ENCODE measurements around the gene SHLD2.
"Not testable (repeated sequence)": the region's sequence is repeated elsewhere in the genome, so short reads cannot be mapped to it uniquely, and the experiment has no call there.

SHLD2 gene

DNA sequence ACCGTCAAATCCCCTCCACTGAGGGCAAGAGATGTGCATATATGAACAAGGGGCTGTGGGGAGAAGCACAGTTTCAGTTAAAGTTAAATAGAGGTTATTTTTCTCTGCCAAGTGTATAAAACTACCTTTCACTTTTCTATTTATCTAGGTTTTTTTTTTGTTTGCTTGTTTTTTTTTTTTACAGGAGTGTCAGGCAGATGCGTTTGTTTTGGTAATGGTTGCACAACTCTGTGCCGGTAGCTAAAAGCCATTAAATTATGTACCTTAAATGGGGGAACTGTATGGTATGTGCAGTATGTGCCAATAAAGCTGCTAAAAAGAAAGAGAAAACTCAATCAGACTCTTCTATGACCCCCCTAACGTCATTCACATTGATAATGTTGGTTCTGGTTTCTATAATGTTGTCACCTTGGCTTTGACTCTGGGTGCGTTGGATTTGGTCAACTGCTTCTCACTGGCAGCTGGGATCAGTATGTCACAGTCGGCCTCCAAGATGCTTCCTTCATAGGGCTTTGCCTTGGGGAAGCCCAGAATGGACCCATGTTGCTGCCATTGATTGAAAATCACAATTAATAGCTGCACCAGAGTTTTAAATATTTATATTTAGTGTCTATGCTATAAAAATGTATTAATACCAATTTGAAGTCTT, 34.6 kb upstream of the SHLD2 start:
- Histone ChIP-seq H3K4me3 (no peak overlapping the region), H3K27ac (no peak overlapping the region), H3K4me1 (no peaks in the 10 kb centered on the region), H3K9ac (no peak overlapping the region), H3K4me2 (no peak overlapping the region), H3K36me3 (peaks cover 97% of the 10 kb centered on the region), H4K20me1 (0 out of 2 replicates have a peak, but pooled peaks cover 1% of the 10 kb centered on the region), H3K27me3 (no peaks in the 10 kb centered on the region), H3K9me3 (no peaks in the 10 kb centered on the region)
- TF ChIP-seq Cebpa-rat (IDR thresholded peaks at IDR 0.05): no peak

DNA sequence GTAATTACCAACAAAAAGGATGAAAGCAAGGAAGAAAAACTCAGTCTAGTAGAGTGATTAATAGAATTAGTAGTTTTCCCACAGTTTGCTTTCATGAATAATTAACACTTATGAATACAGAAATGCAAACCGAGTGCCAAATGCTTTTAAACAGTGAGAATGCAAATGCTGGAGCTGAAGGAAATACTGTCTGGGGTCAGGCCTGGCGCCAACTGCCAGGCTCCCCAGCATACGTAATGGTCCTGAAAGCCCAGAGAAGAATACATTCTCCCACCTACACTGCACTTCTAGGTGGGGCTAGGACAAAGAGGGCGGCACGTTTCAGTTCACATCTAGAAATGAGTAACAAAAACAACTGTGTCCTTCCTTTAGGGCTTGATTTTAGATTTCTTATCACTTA, 30.4 kb upstream of the SHLD2 start:
- Histone ChIP-seq H3K27me3 (no peaks in the 10 kb centered on the region), H3K4me1 (no peaks in the 10 kb centered on the region), H3K36me3 (peaks cover 98% of the 10 kb centered on the region), H4K20me1 (no peaks in the 10 kb centered on the region; the same call in none of the 2 replicates), H3K9ac (no peak overlapping the region), H3K9me3 (no peaks in the 10 kb centered on the region), H3K4me2 (no peak overlapping the region), H3K4me3 (no peak overlapping the region), H3K27ac (no peak overlapping the region)
- TF ChIP-seq Cebpa-rat (IDR thresholded peaks at IDR 0.05): no peak

GRCh38 chr10:87066178-87066577, 28.8 kb upstream of the SHLD2 start:
- Histone ChIP-seq H3K36me3 (peaks cover 98% of the 10 kb centered on the region), H3K27ac (no peak overlapping the region), H3K4me3 (no peak overlapping the region), H3K9me3 (no peaks in the 10 kb centered on the region), H3K9ac (no peak overlapping the region), H3K4me2 (no peak overlapping the region), H3K27me3 (no peaks in the 10 kb centered on the region), H4K20me1 (no peaks in the 10 kb centered on the region; the same call in none of the 2 replicates), H3K4me1 (no peaks in the 10 kb centered on the region)
- no peak for TF ChIP-seq Cebpa-rat (IDR thresholded peaks at IDR 0.05)

DNA sequence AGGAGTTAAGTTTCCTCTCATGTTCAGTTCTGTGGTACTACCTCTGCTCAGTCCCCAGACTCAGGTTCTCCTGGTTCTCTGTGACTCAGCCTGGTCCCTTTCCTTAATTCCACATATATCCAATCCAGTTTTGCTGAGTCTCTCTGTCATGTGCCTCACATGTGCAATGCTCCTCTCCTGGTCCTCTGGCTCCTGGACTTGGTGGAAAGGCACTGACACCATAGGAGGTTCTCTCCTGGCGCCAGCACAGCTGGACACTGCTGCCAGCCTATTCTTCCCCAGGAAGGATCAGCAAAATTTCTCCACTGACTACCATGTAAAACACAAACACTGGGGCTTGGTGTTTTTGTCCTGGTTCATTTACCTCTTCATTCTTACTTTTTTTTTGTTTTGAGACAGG, 28.1 kb upstream of the SHLD2 start:
- no peak overlapping the region for H3K27ac ChIP-seq
- no peaks in the 10 kb centered on the region for H3K4me1 ChIP-seq
- no peaks in the 10 kb centered on the region for H3K9me3 ChIP-seq
- H3K36me3 ChIP-seq: peaks cover 98% of the 10 kb centered on the region
- H3K9ac ChIP-seq: no peak overlapping the region
- no peak overlapping the region for H3K4me2 ChIP-seq
- TF ChIP-seq Cebpa-rat (IDR thresholded peaks at IDR 0.05): no peak
- H4K20me1 ChIP-seq: no peaks in the 10 kb centered on the region; the same call in none of the 2 replicates
- H3K27me3 ChIP-seq: no peaks in the 10 kb centered on the region
- H3K4me3 ChIP-seq: no peak overlapping the region

DNA sequence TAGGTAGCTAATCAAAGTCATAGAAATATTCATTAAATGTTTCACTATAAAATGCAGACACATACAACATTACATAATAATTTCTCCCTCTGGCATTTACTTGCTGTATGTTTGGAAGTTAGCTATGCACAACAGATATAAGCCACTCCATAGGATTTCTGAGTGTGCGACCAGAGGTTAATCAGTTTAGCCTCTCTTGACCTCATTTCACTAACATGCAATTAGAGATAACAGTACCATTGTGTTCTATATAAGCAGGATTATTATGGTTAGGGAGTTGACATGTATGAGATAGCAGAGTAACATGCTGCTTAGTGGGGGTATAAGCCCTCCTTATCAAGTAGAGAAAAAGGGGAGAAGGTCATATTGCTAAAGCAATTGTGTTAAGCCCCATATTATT, 26.7 kb upstream of the SHLD2 start:
- no peaks in the 10 kb centered on the region for H3K9me3 ChIP-seq
- H4K20me1 ChIP-seq: no peaks in the 10 kb centered on the region; the same call in none of the 2 replicates
- TF ChIP-seq Cebpa-rat (IDR thresholded peaks at IDR 0.05): no peak
- peaks cover 100% of the 10 kb centered on the region for H3K36me3 ChIP-seq
- no peaks in the 10 kb centered on the region for H3K27me3 ChIP-seq
- no peak overlapping the region for H3K9ac ChIP-seq
- H3K4me2 ChIP-seq: no peak overlapping the region
- H3K27ac ChIP-seq: no peak overlapping the region
- H3K4me3 ChIP-seq: no peak overlapping the region
- no peaks in the 10 kb centered on the region for H3K4me1 ChIP-seq

DNA sequence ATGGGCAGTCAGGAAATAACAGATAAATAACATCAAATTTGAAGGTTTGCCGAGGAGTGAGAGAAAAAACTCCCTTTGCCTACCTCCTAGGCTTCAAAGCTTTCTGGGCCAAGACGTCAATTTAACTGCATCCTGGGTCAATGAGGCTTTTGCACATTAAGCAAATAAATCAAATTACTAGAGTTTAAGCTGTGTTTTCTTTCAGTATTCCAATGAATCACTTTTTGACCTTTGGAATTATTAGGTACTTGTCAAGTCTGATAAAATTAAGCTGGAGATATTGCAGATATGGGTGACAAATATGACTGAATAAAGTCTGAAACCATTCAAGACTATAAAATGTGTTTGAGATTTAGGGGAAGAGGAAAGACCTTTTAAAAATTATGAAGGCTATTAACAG, 22.6 kb upstream of the SHLD2 start:
- H3K9ac ChIP-seq: no peak overlapping the region
- no peaks in the 10 kb centered on the region for H3K4me1 ChIP-seq
- H3K9me3 ChIP-seq: no peaks in the 10 kb centered on the region
- no peak overlapping the region for H3K4me3 ChIP-seq
- TF ChIP-seq Cebpa-rat (IDR thresholded peaks at IDR 0.05): no peak
- H4K20me1 ChIP-seq: peaks cover 18% of the 10 kb centered on the region
- no peak overlapping the region for H3K27ac ChIP-seq
- no peaks in the 10 kb centered on the region for H3K27me3 ChIP-seq
- no peak overlapping the region for H3K4me2 ChIP-seq
- peaks cover 85% of the 10 kb centered on the region for H3K36me3 ChIP-seq

GRCh38 chr10:87076421-87076820, 18.6 kb upstream of the SHLD2 start:
- H3K4me3 ChIP-seq: not testable (repeated sequence)

DNA sequence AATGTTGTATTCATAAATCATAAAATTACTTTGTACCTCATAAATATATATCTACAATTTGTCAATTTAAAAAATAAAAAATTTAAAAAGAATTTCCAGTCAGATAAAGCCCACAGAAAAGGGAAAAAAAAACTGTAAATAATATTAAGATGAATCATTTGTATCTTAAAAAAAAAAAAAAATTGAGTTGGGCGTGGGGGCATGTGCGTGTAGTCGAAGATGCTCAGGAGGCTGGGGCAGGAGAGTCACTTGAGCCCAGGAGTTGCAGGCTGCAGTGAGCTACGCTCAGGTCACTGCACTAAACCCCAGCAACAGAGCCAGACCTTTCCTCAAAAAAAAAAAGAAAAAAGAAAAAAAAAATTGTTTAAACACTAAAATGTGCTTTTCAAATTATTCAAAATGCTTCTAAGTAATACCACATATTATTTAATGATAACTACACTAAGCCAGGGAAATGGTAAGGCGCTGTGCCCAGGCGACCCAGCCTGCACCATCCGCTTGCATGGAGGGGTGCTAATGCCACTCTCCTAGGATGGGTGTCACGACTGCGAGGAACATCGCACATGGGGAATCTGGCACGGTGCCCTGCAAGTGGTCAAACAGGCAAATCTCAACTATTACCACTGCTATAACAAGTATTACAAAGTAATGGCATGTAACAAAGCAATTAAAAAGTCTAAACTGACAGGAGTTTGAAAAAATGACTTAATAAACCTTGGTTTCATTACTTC, 15.7 kb upstream of the SHLD2 start:
- H3K4me1 ChIP-seq: no peaks in the 10 kb centered on the region
- H3K27me3 ChIP-seq: no peaks in the 10 kb centered on the region
- TF ChIP-seq Cebpa-rat (IDR thresholded peaks at IDR 0.05): no peak
- H3K4me2 ChIP-seq: no peak overlapping the region
- H3K27ac ChIP-seq: no peak overlapping the region
- H3K9me3 ChIP-seq: peaks cover 34% of the 10 kb centered on the region
- peaks cover 47% of the 10 kb centered on the region for H4K20me1 ChIP-seq
- H3K9ac ChIP-seq: no peak overlapping the region
- no peak overlapping the region for H3K4me3 ChIP-seq
- peaks cover 50% of the 10 kb centered on the region for H3K36me3 ChIP-seq

More at GRCh38 chr10:87076421-87076820, 18.6 kb upstream of the SHLD2 start:
- H4K20me1 ChIP-seq: peaks cover 30% of the 10 kb centered on the region
- not testable (repeated sequence) for H3K4me1 ChIP-seq, H3K27me3 ChIP-seq, H3K4me2 ChIP-seq, H3K9ac ChIP-seq, H3K27ac ChIP-seq
- peaks cover 18% of the 10 kb centered on the region for H3K9me3 ChIP-seq
- peaks cover 63% of the 10 kb centered on the region for H3K36me3 ChIP-seq

DNA sequence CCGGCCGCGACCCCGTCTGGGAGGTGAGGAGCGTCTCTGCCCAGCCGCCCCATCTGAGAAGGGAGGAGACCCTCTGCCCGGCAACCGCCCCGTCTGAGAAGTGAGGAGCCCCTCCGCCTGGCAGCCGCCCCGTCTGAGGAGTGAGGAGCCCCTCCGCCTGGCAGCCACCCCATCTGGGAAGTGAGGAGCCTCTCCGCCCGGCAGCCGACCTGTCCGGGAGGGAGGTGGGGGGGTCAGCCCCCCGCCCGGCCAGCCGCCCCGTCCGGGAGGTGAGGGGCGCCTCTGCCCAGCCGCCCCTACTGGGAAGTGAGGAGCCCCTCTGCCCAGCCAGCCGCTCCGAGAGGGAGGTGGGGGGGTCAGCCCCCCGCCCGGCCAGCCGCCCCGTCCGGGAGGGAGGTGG, 14.4 kb upstream of the SHLD2 start:
- H3K27me3 ChIP-seq, H3K4me1 ChIP-seq, H3K4me2 ChIP-seq, H3K9ac ChIP-seq, H3K27ac ChIP-seq, H3K4me3 ChIP-seq: not testable (repeated sequence)
- Histone ChIP-seq H4K20me1 (peaks cover 57% of the 10 kb centered on the region), H3K9me3 (peaks cover 34% of the 10 kb centered on the region), H3K36me3 (peaks cover 42% of the 10 kb centered on the region)

GRCh38 chr10:87081574-87081973, 13.4 kb upstream of the SHLD2 start:
- H3K27me3 ChIP-seq, H3K9ac ChIP-seq, H3K4me1 ChIP-seq, H3K4me2 ChIP-seq, H3K27ac ChIP-seq, H3K4me3 ChIP-seq: not testable (repeated sequence)
- Histone ChIP-seq H4K20me1 (peaks cover 55% of the 10 kb centered on the region), H3K36me3 (peaks cover 39% of the 10 kb centered on the region), H3K9me3 (peaks cover 34% of the 10 kb centered on the region)

- H4K20me1 ChIP-seq: peaks cover 57% of the 10 kb centered on the region
- H3K4me3 ChIP-seq, H3K27me3 ChIP-seq, H3K4me1 ChIP-seq, H3K9ac ChIP-seq, H3K4me2 ChIP-seq, H3K27ac ChIP-seq: not testable (repeated sequence)
- peaks cover 39% of the 10 kb centered on the region for H3K9me3 ChIP-seq
- H3K36me3 ChIP-seq: peaks cover 41% of the 10 kb centered on the region
Measured at GRCh38 chr10:87082219-87082618, 12.8 kb upstream of the SHLD2 start.

DNA sequence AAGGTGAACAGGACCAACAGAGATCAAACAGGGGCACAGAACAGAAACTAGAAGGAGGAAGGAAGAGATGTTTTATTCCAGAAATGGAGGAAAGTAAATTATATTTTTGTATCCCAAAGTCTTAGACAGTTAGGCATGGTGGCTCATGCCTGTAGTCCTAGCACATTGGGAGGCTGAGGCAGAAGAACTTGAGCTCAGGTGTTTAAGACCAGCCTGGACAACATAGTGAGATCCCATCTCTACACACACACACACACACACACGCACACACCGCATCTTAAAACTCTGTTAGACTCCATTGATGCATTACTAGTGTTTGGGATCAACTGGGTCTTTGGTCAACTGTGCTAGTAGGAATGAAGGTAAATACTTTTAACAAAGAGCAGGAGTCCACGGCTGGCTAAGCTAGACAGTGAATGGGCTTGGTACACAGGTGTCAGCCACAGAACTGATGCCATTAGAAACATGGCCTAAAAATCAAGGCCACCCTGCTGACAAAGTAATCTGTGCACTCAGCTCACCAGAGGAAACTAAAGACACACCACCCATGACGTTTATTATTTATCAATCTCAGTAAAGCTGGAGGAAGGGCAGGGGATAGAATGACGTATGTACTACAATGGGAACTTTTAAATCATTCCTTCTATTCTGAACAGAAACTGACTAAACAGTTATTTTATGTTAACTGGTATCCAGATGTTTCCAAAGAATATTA, 11.3 kb upstream of the SHLD2 start:
- Histone ChIP-seq H3K9me3 (peaks cover 45% of the 10 kb centered on the region), H4K20me1 (peaks cover 61% of the 10 kb centered on the region), H3K36me3 (peaks cover 43% of the 10 kb centered on the region)
- H3K4me3 ChIP-seq, H3K4me1 ChIP-seq, H3K9ac ChIP-seq, H3K27me3 ChIP-seq, H3K27ac ChIP-seq, H3K4me2 ChIP-seq: not testable (repeated sequence)

- H3K4me2 ChIP-seq, H3K27ac ChIP-seq, H3K4me3 ChIP-seq, H3K4me1 ChIP-seq, H3K9ac ChIP-seq, H3K27me3 ChIP-seq: not testable (repeated sequence)
- Histone ChIP-seq H3K36me3 (peaks cover 47% of the 10 kb centered on the region), H3K9me3 (peaks cover 44% of the 10 kb centered on the region), H4K20me1 (peaks cover 63% of the 10 kb centered on the region)
Measured at GRCh38 chr10:87084291-87084782, 10.7 kb upstream of the SHLD2 start.

Data from BLaER1 (cell line).